Measurements from ENCODE around the gene CPS1.

CPS1 gene

GRCh38 chr2:210620456-210620855, 64.1 kb downstream of the CPS1 start:
- no peak overlapping the region for H3K4me3 ChIP-seq (ENCODE audit: low read depth, low read length)
- TF ChIP-seq CTCF (IDR thresholded peaks at IDR 0.05; ENCODE audit: low read depth, low read length): no peak

- TF ChIP-seq CTCF (IDR thresholded peaks at IDR 0.05; ENCODE audit: low read depth, low read length): no peak
Observed at GRCh38 chr2:210623506-210623905, 67.1 kb downstream of the CPS1 start.

GRCh38 chr2:210626849-210627248, 70.5 kb downstream of the CPS1 start:
- no peak overlapping the region for H3K4me3 ChIP-seq (ENCODE audit: low read depth, low read length)
- TF ChIP-seq CTCF (IDR thresholded peaks at IDR 0.05; ENCODE audit: low read depth, low read length): no peak

More at GRCh38 chr2:210623506-210623905, 67.1 kb downstream of the CPS1 start:
- no peak overlapping the region for H3K4me3 ChIP-seq (ENCODE audit: low read depth, low read length)

- no peak for TF ChIP-seq CTCF (IDR thresholded peaks at IDR 0.05; ENCODE audit: low read depth, low read length)
- H3K4me3 ChIP-seq (ENCODE audit: low read depth, low read length): no peak overlapping the region
Observed at GRCh38 chr2:210630873-210631560, 74.6 kb downstream of the CPS1 start.

- TF ChIP-seq CTCF (IDR thresholded peaks at IDR 0.05; ENCODE audit: low read depth, low read length): no peak
- H3K4me3 ChIP-seq (ENCODE audit: low read depth, low read length): no peak overlapping the region
Observed at GRCh38 chr2:210633699-210634098, 77.3 kb downstream of the CPS1 start.

GRCh38 chr2:210635257-210635656, 78.9 kb downstream of the CPS1 start:
- H3K4me3 ChIP-seq (ENCODE audit: low read depth, low read length): no peak overlapping the region
- TF ChIP-seq CTCF (IDR thresholded peaks at IDR 0.05; ENCODE audit: low read depth, low read length): no peak

GRCh38 chr2:210642333-210642732, 85.9 kb downstream of the CPS1 start:
- H3K4me3 ChIP-seq (ENCODE audit: low read depth, low read length): no peak overlapping the region
- no peak for TF ChIP-seq CTCF (IDR thresholded peaks at IDR 0.05; ENCODE audit: low read depth, low read length)

Measured in WI38 (cell line).